ENCODE measurements around the gene LRMDA. TPM values are rescaled to one million over a fixed set of nuclear protein-coding genes. Genes with fewer than 3 reads are reported as not detected.

LRMDA gene
- total and polyA plus RNA-seq, 2 donors (not counting 3 experiments of a cell fraction or from before 2014, with no cell fraction given), result 9.7 to 18.0 TPM

DNA sequence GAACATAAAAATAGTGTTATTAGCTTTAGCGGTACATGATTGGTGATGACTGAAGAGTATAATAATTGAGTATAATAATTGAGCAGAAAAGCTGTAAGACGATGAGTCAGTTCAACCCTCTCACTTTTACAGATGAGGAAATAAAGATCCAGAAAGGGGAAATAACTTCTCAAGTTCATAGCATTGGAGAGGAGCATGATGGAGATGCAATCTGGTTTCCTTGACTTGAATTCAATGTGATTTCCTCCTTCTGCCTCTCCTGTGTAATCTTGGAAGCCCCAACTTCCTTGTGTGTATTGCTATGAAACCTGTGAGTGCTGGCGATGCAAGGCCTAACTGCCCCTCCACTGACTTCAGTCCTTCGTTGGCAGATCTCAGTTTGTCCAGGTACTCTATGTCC, 265.1 kb downstream of the LRMDA start:
- no peaks in the 10 kb centered on the region for H3K27me3 ChIP-seq (ENCODE audit: control insufficient read depth in 2 of 2, insufficient read depth in 2 of 2, low read length in 2 of 2)
- intact Hi-C loops (cut with micrococcal nuclease) (no loop called here), dilution Hi-C loops (cut with MboI; ENCODE audit: extremely low pct_ligation_motif_present, low sequenced_read_pairs) (no loop called here)
- no peaks in the 10 kb centered on the region for H3K36me3 ChIP-seq (ENCODE audit: control insufficient read depth in 2 of 2, extremely low read depth in 1 of 2, insufficient read depth in 2 of 2, low read length in 2 of 2)
- no peaks in the 10 kb centered on the region for H3K4me1 ChIP-seq (ENCODE audit: control insufficient read depth, extremely low read depth, insufficient read depth, low read length)
- H3K9me1 ChIP-seq (replicated peaks; ENCODE audit: control insufficient read depth, extremely low read depth, insufficient read depth, low read length), result no peaks in the 10 kb centered on the region
- DNase-seq (ENCODE audit: low read depth, low spot score) (no peak), FAIRE-seq (no peak)
- no TSS peak for BruUV-seq (replicated peaks)
- H4K20me1 ChIP-seq (replicated peaks; ENCODE audit: control insufficient read depth, extremely low read depth, insufficient read depth, low read length), result no peaks in the 10 kb centered on the region
- ChIA-PET CTCF (interaction anchor here (0.5 kb wide), 1 partner anchor 10 kb away, joined by 3 read pairs; no protein-coding TSS in a partner anchor), POLR2A (no interaction called here)
- no peak overlapping the region for H2AFZ ChIP-seq (ENCODE audit: low read depth, low read length)
- H3K9me3 ChIP-seq (replicated peaks; ENCODE audit: control insufficient read depth, insufficient read depth, low read length), result no peaks in the 10 kb centered on the region
- TF ChIP-seq POLR2A (IDR thresholded peaks at IDR 0.05; ENCODE audit: low read depth, low read length) (no peak), FOS (IDR thresholded peaks at IDR 0.05; ENCODE audit: borderline replicate concordance, insufficient read depth, low read length) (no peak), GATA2 (IDR thresholded peaks at IDR 0.05; ENCODE audit: insufficient read depth, insufficient read length, low read depth, low read length) (no peak), POLR2AphosphoS5 (IDR thresholded peaks at IDR 0.05; ENCODE audit: insufficient read depth, low read depth, low read length) (no peak), CTCF (IDR thresholded peaks at IDR 0.05; ENCODE audit: extremely low read depth in 1 of 2, insufficient read depth in 1 of 2, low read depth in 1 of 2, low read length in 2 of 2) (no peak), JUN (IDR thresholded peaks at IDR 0.05; ENCODE audit: borderline replicate concordance, insufficient read depth, insufficient read length, low read depth) (no peak), EZH2 (IDR thresholded peaks at IDR 0.05; ENCODE audit: borderline replicate concordance, low read depth, low read length, severe bottlenecking) (no peak), MAX (IDR thresholded peaks at IDR 0.05; ENCODE audit: insufficient read depth, insufficient read length) (no peak), MYC (IDR thresholded peaks at IDR 0.05; ENCODE audit: low read depth, low read length) (no peak)
- H3K4me3 ChIP-seq (replicated peaks in 1 of 3; ENCODE audit: insufficient read depth in 1 of 3, low read depth in 1 of 3, low read length in 3 of 3), result no peak overlapping the region
- H3K9ac ChIP-seq (replicated peaks; ENCODE audit: extremely low read depth, insufficient read depth, low read length), result no peak overlapping the region
- no peaks in the 10 kb centered on the region for H3K79me2 ChIP-seq (ENCODE audit: control insufficient read depth, insufficient read depth, low read length)
- no peak overlapping the region for H3K4me2 ChIP-seq (ENCODE audit: insufficient read depth, low read length)
- no peak overlapping the region for H3K27ac ChIP-seq (ENCODE audit: insufficient read depth, low read depth, low read length)
